H1 (cell line): ENCODE results near the gene GYS2. TPM values are rescaled to one million over a fixed set of nuclear protein-coding genes. Genes with fewer than 3 reads are reported as not detected.

Source experiments
- CTCF ChIA-PET: fragments of 300-600 bp; sonication (Branson Sonifier 250); formaldehyde crosslinking; loops from one replicate; lab custom pipeline; 2021; ENCODE audit not compliant: partially characterized antibody; lab: Charles Lee
- POLR2A ChIA-PET: fragments of 300-600 bp; sonication (Branson Sonifier 250); formaldehyde crosslinking; loops from one replicate; lab custom pipeline; 2021; ENCODE audit warnings: inconsistent platforms; ENCODE audit not compliant: partially characterized antibody; lab: Charles Lee
- DNase-seq, 2 experiments: peaks; one replicate each; pipeline versions ENCODE4 v3.0.0 to v3.0.0-alpha.2; 2010 to 2022; ENCODE audit warnings: low spot score in 2 of 2, low read depth in 1 of 2, mixed read lengths in 1 of 2
- FAIRE-seq: peaks from 2 replicates; lab custom pipeline; 2011; peaks lifted over from hg19 to GRCh38; lab: Jason Lieb, UNC
- H2AFZ ChIP-seq: 2 replicates; pipeline ENCODE4 v1.8.1; 2012; ENCODE audit warnings: low read length, inconsistent platforms
- H2AK5ac ChIP-seq: 2 replicates; pipeline ENCODE4 v1.6.1; 2013; ENCODE audit warnings: low read depth, low read length
- H2BK120ac ChIP-seq: replicated peaks from 2 replicates; pipeline ENCODE3; 2013; ENCODE audit warnings: low read depth, low read length, inconsistent platforms
- H2BK12ac ChIP-seq: 2 replicates; pipeline ENCODE4 v1.6.1; 2013; ENCODE audit warnings: low read depth, low read length
- H2BK15ac ChIP-seq: 2 replicates; pipeline ENCODE4 v1.6.1; 2013; ENCODE audit warnings: low read length
- H2BK20ac ChIP-seq: 2 replicates; pipeline ENCODE4 v1.6.1; 2013; ENCODE audit warnings: low read length
- H2BK5ac ChIP-seq: 2 replicates; pipeline ENCODE4 v1.6.1; 2013; ENCODE audit warnings: low read depth, low read length
- H3K14ac ChIP-seq: 2 replicates; pipeline ENCODE4 v1.6.1; 2013; ENCODE audit warnings: inconsistent platforms; ENCODE audit not compliant: insufficient read length
- H3K18ac ChIP-seq: 2 replicates; pipeline ENCODE4 v1.6.1; 2013; ENCODE audit warnings: low read length; ENCODE audit errors: extremely low read depth
- H3K23ac ChIP-seq: 2 replicates; pipeline ENCODE4 v1.6.1; 2013; ENCODE audit warnings: inconsistent platforms; ENCODE audit not compliant: insufficient read length
- H3K23me2 ChIP-seq: 2 replicates; pipeline ENCODE4 v1.6.1; 2013; ENCODE audit warnings: low read depth, low read length
- H3K27ac ChIP-seq: 2 replicates; pipeline ENCODE4 v1.6.1; 2011; ENCODE audit warnings: low read depth, low read length, inconsistent platforms
- H3K27me3 ChIP-seq, 4 experiments: replicated peaks in 1 of 4; 1 replicate in 1 of 4; 2 replicates in 3 of 4; pipeline versions ENCODE4 v1.6.1 to v1.8.1; 2011 to 2013; ENCODE audit warnings: low read length in 3 of 4, mild to moderate bottlenecking in 3 of 4, inconsistent platforms in 2 of 4, mixed read lengths in 2 of 4, moderate library complexity in 1 of 4; ENCODE audit not compliant: control insufficient read depth in 3 of 4, insufficient read depth in 3 of 4; ENCODE audit errors: extremely low read depth in 1 of 4
- H3K36me3 ChIP-seq, 4 experiments: 2 replicates each; pipeline versions ENCODE4 v1.6.1 to v1.8.1; 2011 to 2013; ENCODE audit warnings: mild to moderate bottlenecking in 4 of 4, low read length in 3 of 4, moderate library complexity in 2 of 4, control low read depth in 1 of 4, inconsistent platforms in 1 of 4; ENCODE audit not compliant: insufficient read depth in 4 of 4, control insufficient read depth in 2 of 4
- H3K4ac ChIP-seq: replicated peaks from 2 replicates; pipeline ENCODE3; 2013; ENCODE audit warnings: low read length, low read depth, mixed read lengths, inconsistent platforms; ENCODE audit not compliant: insufficient read length
- H3K4me1 ChIP-seq, 4 experiments: replicated peaks in 1 of 4; 1 replicate in 1 of 4; 2 replicates in 3 of 4; pipeline versions ENCODE4 v1.6.1 to v1.8.1; 2011 to 2013; ENCODE audit warnings: low read length in 3 of 4, inconsistent platforms in 2 of 4, mixed read lengths in 1 of 4; ENCODE audit not compliant: insufficient read depth in 4 of 4, control insufficient read depth in 3 of 4
- H3K4me2 ChIP-seq, 2 experiments: 2 replicates each; pipeline versions ENCODE4 v1.6.1 to v1.8.1; 2011 to 2013; ENCODE audit warnings: low read depth in 2 of 2, low read length in 2 of 2, control low read depth in 1 of 2, inconsistent platforms in 1 of 2, mild to moderate bottlenecking in 1 of 2; ENCODE audit not compliant: insufficient read depth in 1 of 2
- H3K4me3 ChIP-seq, 4 experiments: fragments of 200-600, 300-600 bp in 1 of 4; sonication (generic), shearing (Covaris generic), sonication (Bioruptor Twin) in 1 of 4; 2 replicates each; pipeline versions ENCODE4 v1.5.1 to v1.8.1; 2011 to 2016; ENCODE audit warnings: low read length in 4 of 4, low read depth in 3 of 4, control low read depth in 2 of 4, inconsistent platforms in 2 of 4, mild to moderate bottlenecking in 2 of 4, mixed read lengths in 1 of 4, moderate library complexity in 1 of 4; ENCODE audit not compliant: insufficient read depth in 2 of 4; ENCODE audit errors: extremely low read depth in 1 of 4
- H3K56ac ChIP-seq: replicated peaks from 2 replicates; pipeline ENCODE3; 2013; ENCODE audit warnings: low read depth, mild to moderate bottlenecking, mixed read lengths, low read length, inconsistent platforms; ENCODE audit not compliant: insufficient read length
- H3K79me1 ChIP-seq: 2 replicates; pipeline ENCODE4 v1.6.1; 2013; ENCODE audit warnings: low read depth, low read length, control low read depth
- H3K79me2 ChIP-seq, 2 experiments: 2 replicates each; pipeline versions ENCODE4 v1.6.1 to v1.8.1; 2012 to 2013; ENCODE audit warnings: low read length in 2 of 2, mild to moderate bottlenecking in 2 of 2, inconsistent platforms in 1 of 2; ENCODE audit not compliant: insufficient read depth in 2 of 2, control insufficient read depth in 1 of 2
- H3K9ac ChIP-seq, 4 experiments: replicated peaks in 1 of 4; 1 replicate in 1 of 4; 2 replicates in 3 of 4; pipeline versions ENCODE4 v1.6.1 to v1.8.1; 2011 to 2013; ENCODE audit warnings: low read depth in 3 of 4, low read length in 3 of 4, control low read depth in 2 of 4, mild to moderate bottlenecking in 2 of 4, moderate library complexity in 2 of 4, inconsistent platforms in 1 of 4; ENCODE audit errors: extremely low read depth in 1 of 4
- H3K9me3 ChIP-seq, 2 experiments: 2 replicates each; pipeline versions ENCODE4 v1.6.1 to v1.8.1; 2012 to 2013; ENCODE audit warnings: mild to moderate bottlenecking in 2 of 2, moderate library complexity in 2 of 2, control low read depth in 1 of 2, inconsistent platforms in 1 of 2, low read depth in 1 of 2, low read length in 1 of 2, mixed read lengths in 1 of 2; ENCODE audit not compliant: insufficient read depth in 2 of 2
- H4K20me1 ChIP-seq, 2 experiments: replicated peaks in 1 of 2; 2 replicates each; pipeline versions ENCODE3 to v1.8.1; 2011 to 2013; ENCODE audit warnings: inconsistent platforms in 2 of 2, low read length in 2 of 2, mild to moderate bottlenecking in 1 of 2; ENCODE audit not compliant: insufficient read depth in 2 of 2, control insufficient read depth in 1 of 2
- H4K5ac ChIP-seq: 2 replicates; pipeline ENCODE4 v1.6.1; 2013; ENCODE audit warnings: low read length, low read depth, mixed read lengths, inconsistent platforms; ENCODE audit not compliant: insufficient read length
- H4K8ac ChIP-seq: 2 replicates; pipeline ENCODE4 v1.8.0; 2013; ENCODE audit warnings: mild to moderate bottlenecking, moderate library complexity, low read length, inconsistent platforms; ENCODE audit not compliant: insufficient read depth; ENCODE audit errors: extremely low read depth
- H4K91ac ChIP-seq: replicated peaks from 2 replicates; pipeline ENCODE3; 2013; ENCODE audit warnings: low read length, mixed read lengths, inconsistent platforms; ENCODE audit not compliant: insufficient read length
- JUN ChIP-seq: IDR thresholded peaks from 2 replicates; pipeline ENCODE4 v1.6.1; 2011; ENCODE audit warnings: low read depth, mild to moderate bottlenecking, improper control_type of control experiment, low read length
- NANOG ChIP-seq: IDR thresholded peaks from 2 replicates; pipeline ENCODE4 v1.6.1; 2011; ENCODE audit warnings: low read length, low read depth, mild to moderate bottlenecking, inconsistent platforms; ENCODE audit not compliant: insufficient read depth, poor library complexity, severe bottlenecking
- RNF2 ChIP-seq: fragments of 200-900, 300-1000 bp; sonication (generic); IDR thresholded peaks from 2 replicates; pipeline ENCODE4 v1.7.1; 2016; ENCODE audit warnings: borderline replicate concordance, low read depth, mild to moderate bottlenecking, antibody characterized with exemption, low read length; ENCODE audit not compliant: poor library complexity, severe bottlenecking; ENCODE audit errors: missing control alignments
- SP2 ChIP-seq: IDR thresholded peaks from 2 replicates; pipeline ENCODE4 v1.6.1; 2012; ENCODE audit warnings: mild to moderate bottlenecking, low read length, inconsistent platforms
- TEAD4 ChIP-seq: IDR thresholded peaks from 2 replicates; pipeline ENCODE4 v1.6.1; 2012; ENCODE audit warnings: low read depth, low read length, inconsistent platforms, mixed read lengths
- WGBS, 2 experiments: shearing (Covaris generic) in 1 of 2; methylation state at CpG; one replicate each; pipeline versions ENCODE4 v1.1.6 to v1.1.7; 2013 to 2015; ENCODE audit warnings: low lambda C conversion rate in 2 of 2, mixed read lengths in 2 of 2, inconsistent platforms in 1 of 2, low coverage in 1 of 2, missing lambda C conversion rate in 1 of 2; ENCODE audit not compliant: insufficient replicate concordance in 2 of 2, insufficient coverage in 1 of 2, insufficient read length in 1 of 2; ENCODE audit errors: extremely low coverage in 1 of 2, missing lambda C conversion rate in 1 of 2; 5-methylcytosine and 5-hydroxymethylcytosine counted together
- polyA plus RNA-seq, 7 experiments: library from polyadenylated mRNA; depleted of rRNA in 3 of 7; stranded (reverse) in 5 of 7; unstranded in 2 of 7; fragments of >200 nt in 5 of 7; fragments of 200-250 nt in 2 of 7; gene quantifications; 1 replicate in 5 of 7; 2 replicates in 1 of 7; 4 replicates in 1 of 7; pipeline versions ENCODE4 v1.2.1 to v1.2.3, GENCODE V29; 2011 to 2013; ENCODE audit warnings: missing spikeins in 2 of 7, mixed read lengths in 2 of 7
- total RNA-seq: library from RNA; stranded (reverse); fragmentation: NEBNext Ultra II Directional; extraction: Animal tissue kit (Norgen Biotek cat#: 25700); gene quantifications from 2 replicates; pipeline ENCODE4 v1.2.1, GENCODE V29; 2021
- TF ChIP-seq, protein P1 (sequence below), 3 experiments: IDR thresholded peaks; 1 replicate in 2 of 3; 2 replicates in 1 of 3; pipeline versions ENCODE4 v1.5.1 to v1.6.1; 2011; ENCODE audit warnings: low read length in 3 of 3, mild to moderate bottlenecking in 3 of 3, inconsistent platforms in 2 of 3, low read depth in 1 of 3, moderate library complexity in 1 of 3; ENCODE audit not compliant: insufficient read depth in 1 of 3; ENCODE audit errors: control extremely low read depth in 1 of 3
- TF ChIP-seq, protein P2 (sequence below): IDR thresholded peaks from 2 replicates; pipeline ENCODE4 v1.6.1; 2011; ENCODE audit warnings: low read depth, mild to moderate bottlenecking, low read length; ENCODE audit not compliant: insufficient read depth

Gene GYS2
- total and polyA plus RNA-seq, 2 of the 8 experiments (the other 6 are each of a cell fraction or from before 2014, with no cell fraction given) = not detected

DNA sequence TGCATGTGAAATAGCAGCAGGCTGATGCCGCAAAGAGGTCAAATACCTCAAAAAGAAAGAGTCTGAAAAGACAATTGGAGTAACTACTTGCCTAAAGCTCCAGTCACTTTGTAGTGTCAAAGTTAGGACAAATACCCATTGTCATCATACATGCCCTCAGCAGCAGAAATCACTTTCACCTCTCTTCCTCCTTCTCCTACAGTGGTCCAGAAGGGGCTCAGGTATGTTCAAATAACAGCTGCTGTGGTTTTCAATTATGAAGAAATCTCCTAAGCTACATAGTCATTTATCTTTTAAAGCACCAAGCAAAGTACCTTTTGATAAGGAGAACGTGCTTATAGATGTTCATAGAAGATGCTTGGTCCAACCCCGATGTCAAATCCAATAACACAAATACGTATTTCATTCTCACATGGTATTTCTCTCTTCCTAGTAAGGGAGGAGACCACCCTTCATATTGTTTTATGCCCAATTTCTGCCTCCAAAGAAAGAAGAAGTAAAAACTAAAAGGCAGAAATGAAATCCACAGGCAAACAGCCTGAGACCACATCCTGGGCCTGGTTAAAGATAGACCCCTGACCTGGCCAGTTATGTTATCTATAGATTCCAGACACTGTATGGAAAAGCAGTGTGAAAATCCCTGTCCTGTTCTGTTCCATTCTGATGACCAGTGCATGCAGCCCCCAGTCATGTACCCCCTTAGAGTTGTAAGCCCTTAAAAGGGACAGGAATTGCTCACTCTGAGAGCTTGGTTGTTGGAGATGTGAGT, 23.7 kb downstream of the GYS2 start:
- POLR2A ChIA-PET = no interaction called here
- Histone ChIP-seq H2BK120ac (no peak overlapping the region), H3K4me2 (no peak overlapping the region), H3K79me2 (no peaks in the 10 kb centered on the region), H2BK5ac (no peak overlapping the region), H3K4me1 (no peaks in the 10 kb centered on the region), H3K79me1 (no peaks in the 10 kb centered on the region), H3K18ac (no peak overlapping the region), H2AFZ (no peak overlapping the region), H2BK12ac (no peak overlapping the region), H4K5ac (no peak overlapping the region), H3K14ac (no peak overlapping the region), H4K8ac (no peak overlapping the region), H2AK5ac (no peak overlapping the region), H3K23ac (no peak overlapping the region), H3K9ac (no peak overlapping the region), H3K4ac (no peak overlapping the region), H3K27ac (no peak overlapping the region), H3K4me3 (no peak overlapping the region), H4K20me1 (no peaks in the 10 kb centered on the region), H3K9me3 (no peaks in the 10 kb centered on the region), H2BK15ac (no peak overlapping the region), H3K23me2 (no peaks in the 10 kb centered on the region), H3K56ac (no peak overlapping the region), H3K27me3 (no peaks in the 10 kb centered on the region), H4K91ac (no peak overlapping the region), H2BK20ac (no peak overlapping the region), H3K36me3 (no peaks in the 10 kb centered on the region)
- no peak for DNase-seq
- WGBS, 2 experiments = 87% methylated on average over 4 of the region's 4 CpGs; no CpG with 5 or more reads in 1 of the 2 experiments
- FAIRE-seq = no peak
- CTCF ChIA-PET = no interaction called here
- TF ChIP-seq, protein P1, sequence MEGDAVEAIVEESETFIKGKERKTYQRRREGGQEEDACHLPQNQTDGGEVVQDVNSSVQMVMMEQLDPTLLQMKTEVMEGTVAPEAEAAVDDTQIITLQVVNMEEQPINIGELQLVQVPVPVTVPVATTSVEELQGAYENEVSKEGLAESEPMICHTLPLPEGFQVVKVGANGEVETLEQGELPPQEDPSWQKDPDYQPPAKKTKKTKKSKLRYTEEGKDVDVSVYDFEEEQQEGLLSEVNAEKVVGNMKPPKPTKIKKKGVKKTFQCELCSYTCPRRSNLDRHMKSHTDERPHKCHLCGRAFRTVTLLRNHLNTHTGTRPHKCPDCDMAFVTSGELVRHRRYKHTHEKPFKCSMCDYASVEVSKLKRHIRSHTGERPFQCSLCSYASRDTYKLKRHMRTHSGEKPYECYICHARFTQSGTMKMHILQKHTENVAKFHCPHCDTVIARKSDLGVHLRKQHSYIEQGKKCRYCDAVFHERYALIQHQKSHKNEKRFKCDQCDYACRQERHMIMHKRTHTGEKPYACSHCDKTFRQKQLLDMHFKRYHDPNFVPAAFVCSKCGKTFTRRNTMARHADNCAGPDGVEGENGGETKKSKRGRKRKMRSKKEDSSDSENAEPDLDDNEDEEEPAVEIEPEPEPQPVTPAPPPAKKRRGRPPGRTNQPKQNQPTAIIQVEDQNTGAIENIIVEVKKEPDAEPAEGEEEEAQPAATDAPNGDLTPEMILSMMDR (IDR thresholded peaks at IDR 0.05; ENCODE audit: control extremely low read depth in 1 of 3, insufficient read depth in 1 of 3, low read depth in 1 of 3, low read length in 3 of 3) = no peak
- TF ChIP-seq SP2 = no peak
- TF ChIP-seq RNF2 = no peak
- TF ChIP-seq, protein P2, sequence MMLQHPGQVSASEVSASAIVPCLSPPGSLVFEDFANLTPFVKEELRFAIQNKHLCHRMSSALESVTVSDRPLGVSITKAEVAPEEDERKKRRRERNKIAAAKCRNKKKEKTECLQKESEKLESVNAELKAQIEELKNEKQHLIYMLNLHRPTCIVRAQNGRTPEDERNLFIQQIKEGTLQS = no peak
- TF ChIP-seq NANOG = no peak
- no peak for TF ChIP-seq TEAD4
- no peak for TF ChIP-seq JUN
